H1 (cell line): Measurements from ENCODE around the gene UBAP1. TPM values are rescaled to one million over a fixed set of nuclear protein-coding genes. Genes with fewer than 3 reads are reported as not detected.

Source experiments
- CTCF ChIA-PET: fragments of 300-600 bp; sonication (Branson Sonifier 250); formaldehyde crosslinking; loops from one replicate; lab custom pipeline; 2021; ENCODE audit not compliant: partially characterized antibody; lab: Charles Lee
- POLR2A ChIA-PET: fragments of 300-600 bp; sonication (Branson Sonifier 250); formaldehyde crosslinking; loops from one replicate; lab custom pipeline; 2021; ENCODE audit warnings: inconsistent platforms; ENCODE audit not compliant: partially characterized antibody; lab: Charles Lee
- DNase-seq, 2 experiments: peaks; one replicate each; pipeline versions ENCODE4 v3.0.0 to v3.0.0-alpha.2; 2010 to 2022; ENCODE audit warnings: low spot score in 2 of 2, low read depth in 1 of 2, mixed read lengths in 1 of 2
- FAIRE-seq: peaks from 2 replicates; lab custom pipeline; 2011; peaks lifted over from hg19 to GRCh38; lab: Jason Lieb, UNC
- H2AFZ ChIP-seq: 2 replicates; pipeline ENCODE4 v1.8.1; 2012; ENCODE audit warnings: low read length, inconsistent platforms
- H2AK5ac ChIP-seq: 2 replicates; pipeline ENCODE4 v1.6.1; 2013; ENCODE audit warnings: low read depth, low read length
- H2BK120ac ChIP-seq: replicated peaks from 2 replicates; pipeline ENCODE3; 2013; ENCODE audit warnings: low read depth, low read length, inconsistent platforms
- H2BK12ac ChIP-seq: 2 replicates; pipeline ENCODE4 v1.6.1; 2013; ENCODE audit warnings: low read depth, low read length
- H2BK15ac ChIP-seq: 2 replicates; pipeline ENCODE4 v1.6.1; 2013; ENCODE audit warnings: low read length
- H2BK20ac ChIP-seq: 2 replicates; pipeline ENCODE4 v1.6.1; 2013; ENCODE audit warnings: low read length
- H2BK5ac ChIP-seq: 2 replicates; pipeline ENCODE4 v1.6.1; 2013; ENCODE audit warnings: low read depth, low read length
- H3K14ac ChIP-seq: 2 replicates; pipeline ENCODE4 v1.6.1; 2013; ENCODE audit warnings: inconsistent platforms; ENCODE audit not compliant: insufficient read length
- H3K18ac ChIP-seq: 2 replicates; pipeline ENCODE4 v1.6.1; 2013; ENCODE audit warnings: low read length; ENCODE audit errors: extremely low read depth
- H3K23ac ChIP-seq: 2 replicates; pipeline ENCODE4 v1.6.1; 2013; ENCODE audit warnings: inconsistent platforms; ENCODE audit not compliant: insufficient read length
- H3K23me2 ChIP-seq: 2 replicates; pipeline ENCODE4 v1.6.1; 2013; ENCODE audit warnings: low read depth, low read length
- H3K27ac ChIP-seq: 2 replicates; pipeline ENCODE4 v1.6.1; 2011; ENCODE audit warnings: low read depth, low read length, inconsistent platforms
- H3K27me3 ChIP-seq, 4 experiments: replicated peaks in 1 of 4; 1 replicate in 1 of 4; 2 replicates in 3 of 4; pipeline versions ENCODE4 v1.6.1 to v1.8.1; 2011 to 2013; ENCODE audit warnings: low read length in 3 of 4, mild to moderate bottlenecking in 3 of 4, inconsistent platforms in 2 of 4, mixed read lengths in 2 of 4, moderate library complexity in 1 of 4; ENCODE audit not compliant: control insufficient read depth in 3 of 4, insufficient read depth in 3 of 4; ENCODE audit errors: extremely low read depth in 1 of 4
- H3K36me3 ChIP-seq, 4 experiments: 2 replicates each; pipeline versions ENCODE4 v1.6.1 to v1.8.1; 2011 to 2013; ENCODE audit warnings: mild to moderate bottlenecking in 4 of 4, low read length in 3 of 4, moderate library complexity in 2 of 4, control low read depth in 1 of 4, inconsistent platforms in 1 of 4; ENCODE audit not compliant: insufficient read depth in 4 of 4, control insufficient read depth in 2 of 4
- H3K4ac ChIP-seq: replicated peaks from 2 replicates; pipeline ENCODE3; 2013; ENCODE audit warnings: low read length, low read depth, mixed read lengths, inconsistent platforms; ENCODE audit not compliant: insufficient read length
- H3K4me1 ChIP-seq, 4 experiments: replicated peaks in 1 of 4; 1 replicate in 1 of 4; 2 replicates in 3 of 4; pipeline versions ENCODE4 v1.6.1 to v1.8.1; 2011 to 2013; ENCODE audit warnings: low read length in 3 of 4, inconsistent platforms in 2 of 4, mixed read lengths in 1 of 4; ENCODE audit not compliant: insufficient read depth in 4 of 4, control insufficient read depth in 3 of 4
- H3K4me2 ChIP-seq, 2 experiments: 2 replicates each; pipeline versions ENCODE4 v1.6.1 to v1.8.1; 2011 to 2013; ENCODE audit warnings: low read depth in 2 of 2, low read length in 2 of 2, control low read depth in 1 of 2, inconsistent platforms in 1 of 2, mild to moderate bottlenecking in 1 of 2; ENCODE audit not compliant: insufficient read depth in 1 of 2
- H3K4me3 ChIP-seq, 4 experiments: fragments of 200-600, 300-600 bp in 1 of 4; sonication (generic), shearing (Covaris generic), sonication (Bioruptor Twin) in 1 of 4; 2 replicates each; pipeline versions ENCODE4 v1.5.1 to v1.8.1; 2011 to 2016; ENCODE audit warnings: low read length in 4 of 4, low read depth in 3 of 4, control low read depth in 2 of 4, inconsistent platforms in 2 of 4, mild to moderate bottlenecking in 2 of 4, mixed read lengths in 1 of 4, moderate library complexity in 1 of 4; ENCODE audit not compliant: insufficient read depth in 2 of 4; ENCODE audit errors: extremely low read depth in 1 of 4
- H3K56ac ChIP-seq: replicated peaks from 2 replicates; pipeline ENCODE3; 2013; ENCODE audit warnings: low read depth, mild to moderate bottlenecking, mixed read lengths, low read length, inconsistent platforms; ENCODE audit not compliant: insufficient read length
- H3K79me1 ChIP-seq: 2 replicates; pipeline ENCODE4 v1.6.1; 2013; ENCODE audit warnings: low read depth, low read length, control low read depth
- H3K79me2 ChIP-seq, 2 experiments: 2 replicates each; pipeline versions ENCODE4 v1.6.1 to v1.8.1; 2012 to 2013; ENCODE audit warnings: low read length in 2 of 2, mild to moderate bottlenecking in 2 of 2, inconsistent platforms in 1 of 2; ENCODE audit not compliant: insufficient read depth in 2 of 2, control insufficient read depth in 1 of 2
- H3K9ac ChIP-seq, 4 experiments: replicated peaks in 1 of 4; 1 replicate in 1 of 4; 2 replicates in 3 of 4; pipeline versions ENCODE4 v1.6.1 to v1.8.1; 2011 to 2013; ENCODE audit warnings: low read depth in 3 of 4, low read length in 3 of 4, control low read depth in 2 of 4, mild to moderate bottlenecking in 2 of 4, moderate library complexity in 2 of 4, inconsistent platforms in 1 of 4; ENCODE audit errors: extremely low read depth in 1 of 4
- H3K9me3 ChIP-seq, 2 experiments: 2 replicates each; pipeline versions ENCODE4 v1.6.1 to v1.8.1; 2012 to 2013; ENCODE audit warnings: mild to moderate bottlenecking in 2 of 2, moderate library complexity in 2 of 2, control low read depth in 1 of 2, inconsistent platforms in 1 of 2, low read depth in 1 of 2, low read length in 1 of 2, mixed read lengths in 1 of 2; ENCODE audit not compliant: insufficient read depth in 2 of 2
- H4K20me1 ChIP-seq, 2 experiments: replicated peaks in 1 of 2; 2 replicates each; pipeline versions ENCODE3 to v1.8.1; 2011 to 2013; ENCODE audit warnings: inconsistent platforms in 2 of 2, low read length in 2 of 2, mild to moderate bottlenecking in 1 of 2; ENCODE audit not compliant: insufficient read depth in 2 of 2, control insufficient read depth in 1 of 2
- H4K5ac ChIP-seq: 2 replicates; pipeline ENCODE4 v1.6.1; 2013; ENCODE audit warnings: low read length, low read depth, mixed read lengths, inconsistent platforms; ENCODE audit not compliant: insufficient read length
- H4K8ac ChIP-seq: 2 replicates; pipeline ENCODE4 v1.8.0; 2013; ENCODE audit warnings: mild to moderate bottlenecking, moderate library complexity, low read length, inconsistent platforms; ENCODE audit not compliant: insufficient read depth; ENCODE audit errors: extremely low read depth
- H4K91ac ChIP-seq: replicated peaks from 2 replicates; pipeline ENCODE3; 2013; ENCODE audit warnings: low read length, mixed read lengths, inconsistent platforms; ENCODE audit not compliant: insufficient read length
- BCL11A ChIP-seq, 2 experiments: IDR thresholded peaks; one replicate each; pipeline ENCODE4 v1.6.1; 2011; ENCODE audit warnings: low read depth in 2 of 2, low read length in 2 of 2, mild to moderate bottlenecking in 2 of 2
- CHD2 ChIP-seq: IDR thresholded peaks from 2 replicates; pipeline ENCODE4 v1.6.1; 2012; ENCODE audit warnings: low read length, improper control_type of control experiment
- EGR1 ChIP-seq: IDR thresholded peaks from 2 replicates; pipeline ENCODE4 v1.6.1; 2011; ENCODE audit warnings: low read depth, low read length, borderline replicate concordance
- GTF2F1 ChIP-seq: IDR thresholded peaks from 2 replicates; pipeline ENCODE4 v1.6.1; 2012; ENCODE audit warnings: low read depth, low read length, improper control_type of control experiment, borderline replicate concordance
- JUN ChIP-seq: IDR thresholded peaks from 2 replicates; pipeline ENCODE4 v1.6.1; 2011; ENCODE audit warnings: low read depth, mild to moderate bottlenecking, improper control_type of control experiment, low read length
- KDM4A ChIP-seq: IDR thresholded peaks from one replicate; pipeline ENCODE4 v1.7.1; 2012; ENCODE audit warnings: low read depth, mild to moderate bottlenecking, moderate library complexity, low read length, inconsistent platforms; ENCODE audit not compliant: severe bottlenecking
- RXRA ChIP-seq: IDR thresholded peaks from 2 replicates; pipeline ENCODE4 v1.6.1; 2011; ENCODE audit warnings: low read depth, mild to moderate bottlenecking, low read length, moderate library complexity; ENCODE audit not compliant: insufficient read depth
- SUZ12 ChIP-seq: fragments of 200-600 bp; sonication (generic); IDR thresholded peaks from 2 replicates; pipeline ENCODE4 v1.6.1; 2012; ENCODE audit warnings: mild to moderate bottlenecking, inconsistent platforms, low read length, moderate library complexity, mixed read lengths
- YY1 ChIP-seq: IDR thresholded peaks from 2 replicates; pipeline ENCODE4 v1.6.1; 2011; ENCODE audit warnings: low read depth, mild to moderate bottlenecking, low read length
- WGBS, 2 experiments: shearing (Covaris generic) in 1 of 2; methylation state at CpG; one replicate each; pipeline versions ENCODE4 v1.1.6 to v1.1.7; 2013 to 2015; ENCODE audit warnings: low lambda C conversion rate in 2 of 2, mixed read lengths in 2 of 2, inconsistent platforms in 1 of 2, low coverage in 1 of 2, missing lambda C conversion rate in 1 of 2; ENCODE audit not compliant: insufficient replicate concordance in 2 of 2, insufficient coverage in 1 of 2, insufficient read length in 1 of 2; ENCODE audit errors: extremely low coverage in 1 of 2, missing lambda C conversion rate in 1 of 2; 5-methylcytosine and 5-hydroxymethylcytosine counted together
- polyA plus RNA-seq, 7 experiments: library from polyadenylated mRNA; depleted of rRNA in 3 of 7; stranded (reverse) in 5 of 7; unstranded in 2 of 7; fragments of >200 nt in 5 of 7; fragments of 200-250 nt in 2 of 7; gene quantifications; 1 replicate in 5 of 7; 2 replicates in 1 of 7; 4 replicates in 1 of 7; pipeline versions ENCODE4 v1.2.1 to v1.2.3, GENCODE V29; 2011 to 2013; ENCODE audit warnings: missing spikeins in 2 of 7, mixed read lengths in 2 of 7
- total RNA-seq: library from RNA; stranded (reverse); fragmentation: NEBNext Ultra II Directional; extraction: Animal tissue kit (Norgen Biotek cat#: 25700); gene quantifications from 2 replicates; pipeline ENCODE4 v1.2.1, GENCODE V29; 2021

UBAP1 gene
- total and polyA plus RNA-seq, 2 of the 8 experiments (the other 6 are each of a cell fraction or from before 2014, with no cell fraction given): 31.3 to 31.4 TPM

GRCh38 chr9:34195143-34195542 is 16.3 kb downstream of the UBAP1 start:
- Histone ChIP-seq H3K4me1 (peaks cover 6 to 12% (median 7%) of the 10 kb centered on the region in 4 experiments; a peak in 6 of 7 replicates), H3K56ac (no peak overlapping the region), H3K23me2 (no peaks in the 10 kb centered on the region), H3K23ac (no peak overlapping the region), H3K79me2 (peaks cover 0 to 77% of the 10 kb centered on the region in 2 experiments; a peak in 3 of 4 replicates), H2AFZ (no peak overlapping the region), H3K18ac (no peak overlapping the region), H3K4me2 (no peak overlapping the region), H3K27me3 (no peaks in the 10 kb centered on the region), H3K36me3 (no peaks in the 10 kb centered on the region)
- POLR2A ChIA-PET: no interaction called here
- no peak for FAIRE-seq
- TF ChIP-seq YY1 (no peak), SUZ12 (no peak), JUN (no peak), BCL11A (IDR thresholded peaks at IDR 0.05; ENCODE audit: low read depth in 2 of 2, low read length in 2 of 2) (no peak), GTF2F1 (no peak), CHD2 (no peak), RXRA (no peak), KDM4A (no peak), EGR1 (no peak)
- TF ChIP-seq, all 59 proteins: peak for 0
- no peak overlapping the region for H4K5ac ChIP-seq
- H2BK15ac ChIP-seq: no peak overlapping the region
- no peaks in the 10 kb centered on the region for H3K9me3 ChIP-seq
- no peak overlapping the region for H3K14ac ChIP-seq
- no peak overlapping the region for H2BK120ac ChIP-seq
- H2BK5ac ChIP-seq: no peak overlapping the region
- no peak overlapping the region for H3K4ac ChIP-seq
- H2AK5ac ChIP-seq: no peak overlapping the region
- no peak overlapping the region for H3K27ac ChIP-seq
- no peak overlapping the region for H3K9ac ChIP-seq
- no peak overlapping the region for H4K91ac ChIP-seq
- WGBS, 2 experiments: 85% methylated on average over 1 of the region's 1 CpG; no CpG with 5 or more reads in 1 of the 2 experiments
- no peak overlapping the region for H3K4me3 ChIP-seq
- H2BK20ac ChIP-seq: no peak overlapping the region
- H2BK12ac ChIP-seq: no peak overlapping the region
- DNase-seq: no peak
- peaks cover 9% of the 10 kb centered on the region for H3K79me1 ChIP-seq
- peaks cover 0 to 4% of the 10 kb centered on the region in 2 experiments for H4K20me1 ChIP-seq
- CTCF ChIA-PET: interaction anchor here (0.6 to 1.2 kb wide), 2 partner anchors 32 to 640 kb away, joined by 3 read pairs; no protein-coding TSS in a partner anchor
- H4K8ac ChIP-seq: no peak overlapping the region
